Measurements from ENCODE around the gene CDHR4.

- no peak for TF ChIP-seq CTCF (conservative IDR thresholded peaks at IDR 0.05; ENCODE audit: low read depth, low read length)
- TF ChIP-seq EZH2phosphoT487 (IDR thresholded peaks at IDR 0.05; ENCODE audit: borderline replicate concordance, low read length), result no peak
Measured at GRCh38 chr3:49799105-49799504, 568 bp downstream of the CDHR4 start.
